Tibial artery (tissue), 4 donors: ENCODE measurements around the gene UIMC1.

Experiments
- DNase-seq, 2 donors: peaks; one replicate each; pipeline ENCODE4 v3.0.0-alpha.2; 2019
- H3K27ac ChIP-seq, 2 donors: fragments of 200-600 bp; sonication (generic) in 1 of 2; 1 replicate in 1 of 2; 2 replicates in 1 of 2; pipeline ENCODE4 v1.5.1; 2018 to 2019; ENCODE audit warnings: mild to moderate bottlenecking in 1 of 2
- H3K27me3 ChIP-seq, 2 donors: fragments of 200-600 bp; sonication (generic) in 1 of 2; one replicate each; pipeline versions ENCODE4 v1.5.1 to v1.6.0; 2016 to 2019
- H3K36me3 ChIP-seq, 3 donors: fragments of 200-600 bp; sonication (generic) in 2 of 3; one replicate each; pipeline ENCODE4 v1.5.1; 2016 to 2019; ENCODE audit warnings: mild to moderate bottlenecking in 2 of 3
- H3K4me1 ChIP-seq, 4 donors: fragments of 200-600 bp; sonication (generic) in 2 of 4; 1 replicate in 3 of 4; 2 replicates in 1 of 4; pipeline ENCODE4 v1.5.1; 2016 to 2019
- H3K4me3 ChIP-seq, 2 donors: fragments of 200-600 bp; sonication (generic) in 1 of 2; 1 replicate in 1 of 2; 2 replicates in 1 of 2; pipeline ENCODE4 v1.5.1; 2018 to 2019; ENCODE audit warnings: mild to moderate bottlenecking in 2 of 2
- H3K9me3 ChIP-seq, 3 donors: fragments of 200-600 bp; sonication (generic) in 1 of 3; one replicate each; pipeline ENCODE4 v1.5.1; 2016 to 2019
- CTCF ChIP-seq, 2 experiments: fragments of 200-600 bp in 1 of 2; fragments of 450-650 bp in 1 of 2; IDR thresholded peaks; one replicate each; pipeline ENCODE4 v1.5.1; 2017 to 2019; ENCODE audit warnings: antibody characterized with exemption in 2 of 2, mild to moderate bottlenecking in 1 of 2, moderate library complexity in 1 of 2
- intact Hi-C: fragments of 100-400 bp; cut with DNase I; formaldehyde crosslinking; loops from one replicate; pipeline ENCODE4 v1.15.0; 2023; ENCODE audit warnings: low total_unique reads

UIMC1 gene

GRCh38 chr5:176941951-176942350, 64.6 kb downstream of the UIMC1 start:
- no peak overlapping the region for H3K4me3 ChIP-seq
- TF ChIP-seq CTCF (IDR thresholded peaks at IDR 0.05): no peak
- intact Hi-C loops: no loop called here
- H3K9me3 ChIP-seq: no peaks in the 10 kb centered on the region
- H3K4me1 ChIP-seq: peaks cover 0 to 8% (median 0%) of the 10 kb centered on the region in 4 donors
- H3K27ac ChIP-seq: no peak overlapping the region
- no peaks in the 10 kb centered on the region for H3K27me3 ChIP-seq
- H3K36me3 ChIP-seq: peaks cover 26 to 78% (median 50%) of the 10 kb centered on the region in 3 donors
- no peak for DNase-seq

- H3K4me3 ChIP-seq: no peak overlapping the region
- H3K4me1 ChIP-seq: peaks cover 0 to 8% (median 0%) of the 10 kb centered on the region in 4 donors
- no peaks in the 10 kb centered on the region for H3K9me3 ChIP-seq
- H3K36me3 ChIP-seq: peaks cover 17 to 62% (median 34%) of the 10 kb centered on the region in 3 donors
- no peaks in the 10 kb centered on the region for H3K27me3 ChIP-seq
- DNase-seq: no peak
- intact Hi-C loops: no loop called here
- H3K27ac ChIP-seq: no peak overlapping the region
- TF ChIP-seq CTCF (IDR thresholded peaks at IDR 0.05): no peak
Observed at GRCh38 chr5:176938472-176938871, 68.1 kb downstream of the UIMC1 start.

- H3K36me3 ChIP-seq: peaks cover 21 to 69% (median 34%) of the 10 kb centered on the region in 3 donors
- no peak for DNase-seq
- intact Hi-C loops: no loop called here
Observed at GRCh38 chr5:176935017-176935416, 71.6 kb downstream of the UIMC1 start.

GRCh38 chr5:176934309-176934930, 72.2 kb downstream of the UIMC1 start:
- no peaks in the 10 kb centered on the region for H3K27me3 ChIP-seq
- no peak overlapping the region for H3K27ac ChIP-seq
- no peaks in the 10 kb centered on the region for H3K9me3 ChIP-seq
- intact Hi-C loops: no loop called here
- no peak for DNase-seq
- peaks cover 21 to 63% (median 29%) of the 10 kb centered on the region in 3 donors for H3K36me3 ChIP-seq
- TF ChIP-seq CTCF (IDR thresholded peaks at IDR 0.05): no peak
- no peaks in the 10 kb centered on the region for H3K4me1 ChIP-seq
- no peak overlapping the region for H3K4me3 ChIP-seq

More at GRCh38 chr5:176935017-176935416, 71.6 kb downstream of the UIMC1 start:
- H3K4me1 ChIP-seq: no peaks in the 10 kb centered on the region
- no peaks in the 10 kb centered on the region for H3K9me3 ChIP-seq
- no peak for TF ChIP-seq CTCF (IDR thresholded peaks at IDR 0.05)
- no peak overlapping the region for H3K4me3 ChIP-seq
- H3K27ac ChIP-seq: no peak overlapping the region
- no peaks in the 10 kb centered on the region for H3K27me3 ChIP-seq

GRCh38 chr5:176929654-176930053, 76.9 kb downstream of the UIMC1 start:
- Histone ChIP-seq H3K36me3 (peaks cover 12 to 39% (median 20%) of the 10 kb centered on the region in 3 donors), H3K27me3 (no peaks in the 10 kb centered on the region), H3K4me3 (no peak overlapping the region), H3K9me3 (no peaks in the 10 kb centered on the region), H3K27ac (no peak overlapping the region), H3K4me1 (no peaks in the 10 kb centered on the region)
- intact Hi-C loops: no loop called here
- DNase-seq: no peak
- TF ChIP-seq CTCF (IDR thresholded peaks at IDR 0.05): no peak
